SK-N-MC (cell line): ENCODE measurements around the gene SRRM5.

Source experiments
- EZH2 ChIP-seq: fragments of 200-600 bp; sonication (generic); IDR thresholded peaks from one replicate; pipeline ENCODE4 v1.6.1; 2017; ENCODE audit warnings: antibody characterized with exemption
- FOXP2 ChIP-seq: optimal IDR thresholded peaks from 2 replicates; pipeline ENCODE3; 2011; ENCODE audit warnings: mild to moderate bottlenecking, moderate library complexity; ENCODE audit not compliant: insufficient read depth; ENCODE audit errors: extremely low read length, control extremely low read depth
- POLR2AphosphoS5 ChIP-seq: IDR thresholded peaks from 2 replicates; pipeline ENCODE4 v1.6.1; 2012; ENCODE audit warnings: mild to moderate bottlenecking, low read depth, low read length, borderline replicate concordance

DNA sequence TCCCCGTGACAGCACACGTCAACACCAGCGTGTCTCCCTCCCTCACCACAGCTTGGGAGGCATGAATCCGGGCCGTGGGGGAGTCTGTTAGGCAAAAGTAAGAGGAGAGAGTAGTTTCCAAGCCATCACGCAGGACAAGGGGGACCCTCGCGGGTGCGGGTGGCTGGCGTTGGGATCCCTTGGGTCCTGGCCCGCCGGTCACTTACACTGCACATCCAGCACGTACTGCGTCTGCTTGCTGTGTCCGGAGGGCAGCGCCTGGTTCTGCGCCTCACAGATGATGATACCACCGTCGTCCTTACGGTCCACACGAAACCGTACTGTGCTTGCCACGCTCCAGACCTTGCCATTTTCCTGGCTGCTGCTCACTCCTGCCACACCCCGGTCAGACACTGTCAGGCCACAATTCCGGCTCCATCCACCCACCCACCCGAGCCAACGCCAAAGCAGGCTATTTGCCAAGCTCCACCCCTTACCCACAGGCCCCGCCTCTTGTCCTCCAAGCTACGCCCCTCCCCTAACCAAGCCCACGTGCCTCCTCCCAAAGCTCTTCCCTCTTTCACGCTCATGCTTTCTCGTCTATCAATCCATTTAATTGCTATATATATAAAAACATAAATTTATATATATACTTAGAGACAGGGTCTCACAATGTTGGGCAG, 14.2 kb downstream of the SRRM5 start:
- TF ChIP-seq POLR2AphosphoS5, result no peak
- TF ChIP-seq EZH2, result no peak
- no peak for TF ChIP-seq FOXP2
